Effector CD8-positive, alpha-beta T cell (primary cell): ENCODE data around the gene STX18.
"Not testable (repeated sequence)": the region's sequence is repeated elsewhere in the genome, so short reads cannot be mapped to it uniquely, and the experiment has no call there.

Experiments
- DNase-seq: peaks from one replicate; lab custom pipeline; 2025; lab: John Stamatoyannopoulos, UW

STX18 gene

GRCh38 chr4:4555916-4556315 is 14.1 kb upstream of the STX18 start:
- DNase-seq = no peak

GRCh38 chr4:4554234-4554633 is 12.4 kb upstream of the STX18 start:
- no peak for DNase-seq

GRCh38 chr4:4552042-4552441 is 10.2 kb upstream of the STX18 start:
- not testable (repeated sequence) for DNase-seq

- DNase-seq = not testable (repeated sequence)
Observed at GRCh38 chr4:4550161-4550560, 8.3 kb upstream of the STX18 start.

GRCh38 chr4:4549534-4549933 is 7.7 kb upstream of the STX18 start:
- DNase-seq = no peak

GRCh38 chr4:4542774-4543485 is 1.1 kb upstream of the STX18 start:
- no peak for DNase-seq

- DNase-seq = no peak
Observed at GRCh38 chr4:4541040-4541631, 712 bp downstream of the STX18 start.

GRCh38 chr4:4539481-4539880 is 2.4 kb downstream of the STX18 start:
- no peak for DNase-seq

GRCh38 chr4:4535590-4535989 is 6.3 kb downstream of the STX18 start:
- no peak for DNase-seq

- DNase-seq = no peak
Observed at GRCh38 chr4:4534515-4535145, 7.2 kb downstream of the STX18 start.

GRCh38 chr4:4533461-4534169 is 8.2 kb downstream of the STX18 start:
- no peak for DNase-seq

- no peak for DNase-seq
Observed at GRCh38 chr4:4532371-4533154, 9.3 kb downstream of the STX18 start.

GRCh38 chr4:4529392-4529791 is 12.5 kb downstream of the STX18 start:
- no peak for DNase-seq

- DNase-seq = no peak
Observed at GRCh38 chr4:4526401-4526800, 15.4 kb downstream of the STX18 start.

GRCh38 chr4:4524364-4524763 is 17.5 kb downstream of the STX18 start:
- DNase-seq = no peak

GRCh38 chr4:4521731-4522130 is 20.1 kb downstream of the STX18 start:
- DNase-seq = no peak

- DNase-seq = no peak
Observed at GRCh38 chr4:4521136-4521535, 20.7 kb downstream of the STX18 start.

- DNase-seq = no peak
Observed at GRCh38 chr4:4519297-4519894, 22.5 kb downstream of the STX18 start.

GRCh38 chr4:4518747-4519146 is 23.1 kb downstream of the STX18 start:
- no peak for DNase-seq

GRCh38 chr4:4514786-4515185 is 27.1 kb downstream of the STX18 start:
- no peak for DNase-seq

- DNase-seq = no peak
Observed at GRCh38 chr4:4512282-4512681, 29.6 kb downstream of the STX18 start.
